ENCODE data around the gene NKAP.
A peak's percentile ranks its signal among the peaks of the same experiment; 100 is the strongest.
"Not testable (repeated sequence)": the region's sequence is repeated elsewhere in the genome, so short reads cannot be mapped to it uniquely, and the experiment has no call there.

NKAP gene

GRCh38 chrX:119935215-119935874 is 8.2 kb downstream of the NKAP start:
- DNase-seq = no peak

GRCh38 chrX:119922391-119922790 is 21.2 kb downstream of the NKAP start:
- DNase-seq = not testable (repeated sequence)

GRCh38 chrX:119919835-119920585 is 23.5 kb downstream of the NKAP start:
- DNase-seq = no peak

- DNase-seq = no peak
Measured at GRCh38 chrX:119917877-119918276, 25.7 kb downstream of the NKAP start.

- no peak for DNase-seq
Measured at GRCh38 chrX:119916310-119916709, 27.2 kb downstream of the NKAP start.

GRCh38 chrX:119900976-119901375 is 42.6 kb downstream of the NKAP start:
- DNase-seq = no peak

- no peak for DNase-seq
Measured at GRCh38 chrX:119899125-119899524, 44.4 kb downstream of the NKAP start.

GRCh38 chrX:119895843-119896326 is 47.7 kb downstream of the NKAP start, which contains the start of gene AKAP14:
AKAP14 (plus strand) TSS chrX:119895893; CDS start chrX:119903224, 7,331 bp downstream.
- DNase-seq = no peak

- DNase-seq = not testable (repeated sequence)
Measured at GRCh38 chrX:119891961-119892692, 51.4 kb downstream of the NKAP start.

- DNase-seq = not testable (repeated sequence)
Measured at GRCh38 chrX:119890626-119891025, 52.9 kb downstream of the NKAP start.

- peak; percentile 81 for DNase-seq
Measured at GRCh38 chrX:119887721-119888425, 55.7 kb downstream of the NKAP start.

- no peak for DNase-seq
Measured at GRCh38 chrX:119885554-119886428, 57.8 kb downstream of the NKAP start.

- peak; percentile 62 for DNase-seq
Measured at GRCh38 chrX:119880552-119881437, 62.8 kb downstream of the NKAP start.

GRCh38 chrX:119880076-119880475 is 63.5 kb downstream of the NKAP start:
- no peak for DNase-seq

GRCh38 chrX:119878740-119879139 is 64.8 kb downstream of the NKAP start:
- DNase-seq = no peak

- peak; percentile 94 for DNase-seq
Measured at GRCh38 chrX:119871599-119872395, 71.8 kb downstream of the NKAP start, which contains the start of the genes NDUFA1 and RNF113A. NDUFA1 (plus strand) TSS chrX:119871832; CDS start chrX:119871912, 80 bp downstream. RNF113A (minus strand) TSS chrX:119871733; CDS start chrX:119871613, 120 bp downstream.

- DNase-seq = no peak
Measured at GRCh38 chrX:119871245-119871598, 72.3 kb downstream of the NKAP start.
